ENCODE measurements around the gene RPS6KL1. TPM values are rescaled to one million over a fixed set of nuclear protein-coding genes. Genes with fewer than 3 reads are reported as not detected.

RPS6KL1 gene
- total and polyA plus RNA-seq, 4 donors: 3.3 to 17.3 (median 13.2) TPM

GRCh38 chr14:74898083-74898482 lies 25.0 kb downstream of the RPS6KL1 start:
- Histone ChIP-seq H3K4me3 (ENCODE audit: low read length in 2 of 2) (no peak overlapping the region), H3K27ac (ENCODE audit: low read depth in 1 of 2, low read length in 2 of 2) (no peak overlapping the region), H3K4me1 (ENCODE audit: control insufficient read depth in 1 of 2, insufficient read depth in 2 of 2, low read length in 2 of 2) (no peaks in the 10 kb centered on the region), H3K27me3 (ENCODE audit: control insufficient read depth in 1 of 2, insufficient read depth in 2 of 2, low read length in 1 of 2) (no peaks in the 10 kb centered on the region), H3K9me3 (ENCODE audit: control insufficient read depth, low read length) (no peaks in the 10 kb centered on the region), H3K36me3 (ENCODE audit: control insufficient read depth in 1 of 2, insufficient read depth in 2 of 2, low read length in 1 of 2) (peaks cover 18 to 32% of the 10 kb centered on the region in 2 donors)
- DNase-seq (no peak), ATAC-seq (ENCODE audit: low FRiP score) (no peak)
- 90% methylated on average over 2 of the region's 2 CpGs for WGBS, 2 donors
- intact Hi-C loops (cut with DNase I): no loop called here

DNA sequence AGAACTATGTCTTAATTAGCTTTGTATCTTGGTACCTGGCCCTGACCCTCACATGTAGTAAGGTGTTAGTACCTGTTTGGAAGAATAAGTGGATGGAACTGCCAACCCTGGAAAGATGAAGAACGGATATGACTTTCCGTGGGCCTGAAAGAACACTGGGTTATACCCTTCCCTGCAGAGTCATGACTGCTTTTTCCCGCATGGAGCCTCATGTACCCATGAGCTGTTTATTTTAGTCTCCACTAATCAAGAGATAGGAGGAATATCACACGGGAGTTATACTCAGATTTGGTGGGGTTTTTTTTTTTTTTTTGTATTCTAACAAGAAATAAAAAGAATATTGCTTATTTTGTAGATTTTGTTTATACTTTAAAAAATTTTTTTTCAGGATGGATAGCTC lies 25.4 kb downstream of the RPS6KL1 start:
- no peak overlapping the region for H3K27ac ChIP-seq (ENCODE audit: low read depth in 1 of 2, low read length in 2 of 2)
- H3K9me3 ChIP-seq (ENCODE audit: control insufficient read depth, low read length): no peaks in the 10 kb centered on the region
- ATAC-seq (ENCODE audit: low FRiP score): no peak
- H3K36me3 ChIP-seq (ENCODE audit: control insufficient read depth in 1 of 2, insufficient read depth in 2 of 2, low read length in 1 of 2): peaks cover 18 to 30% of the 10 kb centered on the region in 2 donors
- no peak for DNase-seq
- H3K4me3 ChIP-seq (ENCODE audit: low read length in 2 of 2): no peak overlapping the region
- intact Hi-C loops (cut with DNase I): no loop called here
- 70 to 71% methylated on average over 4 of the region's 4 CpGs for WGBS, 2 donors
- H3K27me3 ChIP-seq (ENCODE audit: control insufficient read depth in 1 of 2, insufficient read depth in 2 of 2, low read length in 1 of 2): no peaks in the 10 kb centered on the region
- H3K4me1 ChIP-seq (ENCODE audit: control insufficient read depth in 1 of 2, insufficient read depth in 2 of 2, low read length in 2 of 2): no peaks in the 10 kb centered on the region

DNA sequence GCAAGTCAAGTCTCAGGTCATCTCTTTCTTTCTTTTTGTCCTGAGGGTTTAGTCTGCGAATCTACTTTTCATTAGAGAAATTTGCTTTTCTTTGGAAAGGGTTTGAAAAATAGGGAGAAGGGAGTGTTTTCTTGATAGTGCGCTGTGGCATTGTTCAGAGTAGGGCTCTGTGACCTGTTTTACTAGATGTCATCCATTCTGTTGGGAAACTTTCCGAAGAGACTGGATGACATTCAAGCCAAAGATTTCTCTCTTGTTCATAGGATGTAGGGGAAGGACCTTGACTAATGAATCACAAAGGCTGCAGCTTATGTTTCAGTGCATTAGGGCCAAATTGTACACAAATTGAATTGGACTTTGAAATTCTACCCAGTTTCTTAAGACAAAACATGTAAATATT lies 26.7 kb downstream of the RPS6KL1 start:
- no peak for ATAC-seq (ENCODE audit: low FRiP score)
- Histone ChIP-seq H3K9me3 (ENCODE audit: control insufficient read depth, low read length) (no peaks in the 10 kb centered on the region), H3K4me1 (ENCODE audit: control insufficient read depth in 1 of 2, insufficient read depth in 2 of 2, low read length in 2 of 2) (no peaks in the 10 kb centered on the region), H3K27ac (ENCODE audit: low read depth in 1 of 2, low read length in 2 of 2) (no peak overlapping the region), H3K36me3 (ENCODE audit: control insufficient read depth in 1 of 2, insufficient read depth in 2 of 2, low read length in 1 of 2) (peaks cover 18 to 27% of the 10 kb centered on the region in 2 donors), H3K4me3 (ENCODE audit: low read length in 2 of 2) (no peak overlapping the region), H3K27me3 (ENCODE audit: control insufficient read depth in 1 of 2, insufficient read depth in 2 of 2, low read length in 1 of 2) (no peaks in the 10 kb centered on the region)
- intact Hi-C loops (cut with DNase I): no loop called here
- DNase-seq: no peak
- WGBS, 2 donors: 92 to 94% methylated on average over 3 of the region's 3 CpGs

- H3K4me1 ChIP-seq (ENCODE audit: control insufficient read depth in 1 of 2, insufficient read depth in 2 of 2, low read length in 2 of 2): no peaks in the 10 kb centered on the region
- H3K27ac ChIP-seq (ENCODE audit: low read depth in 1 of 2, low read length in 2 of 2): no peak overlapping the region
- ATAC-seq (ENCODE audit: low FRiP score) (no peak), DNase-seq (no peak)
- peaks cover 14 to 17% of the 10 kb centered on the region in 2 donors for H3K36me3 ChIP-seq (ENCODE audit: control insufficient read depth in 1 of 2, insufficient read depth in 2 of 2, low read length in 1 of 2)
- no peaks in the 10 kb centered on the region for H3K9me3 ChIP-seq (ENCODE audit: control insufficient read depth, low read length)
- 81 to 89% methylated on average over 4 of the region's 4 CpGs for WGBS, 2 donors
- H3K4me3 ChIP-seq (ENCODE audit: low read length in 2 of 2): no peak overlapping the region
- no peaks in the 10 kb centered on the region for H3K27me3 ChIP-seq (ENCODE audit: control insufficient read depth in 1 of 2, insufficient read depth in 2 of 2, low read length in 1 of 2)
- intact Hi-C loops (cut with DNase I): no loop called here
Measured at GRCh38 chr14:74893614-74894091, 29.4 kb downstream of the RPS6KL1 start.

- Histone ChIP-seq H3K27me3 (ENCODE audit: control insufficient read depth in 1 of 2, insufficient read depth in 2 of 2, low read length in 1 of 2) (no peaks in the 10 kb centered on the region), H3K36me3 (ENCODE audit: control insufficient read depth in 1 of 2, insufficient read depth in 2 of 2, low read length in 1 of 2) (peaks cover 12 to 14% of the 10 kb centered on the region in 2 donors), H3K4me1 (ENCODE audit: control insufficient read depth in 1 of 2, insufficient read depth in 2 of 2, low read length in 2 of 2) (no peaks in the 10 kb centered on the region), H3K4me3 (ENCODE audit: low read length in 2 of 2) (no peak overlapping the region), H3K27ac (ENCODE audit: low read depth in 1 of 2, low read length in 2 of 2) (no peak overlapping the region), H3K9me3 (ENCODE audit: control insufficient read depth, low read length) (no peaks in the 10 kb centered on the region)
- ATAC-seq (ENCODE audit: low FRiP score) (no peak), DNase-seq (no peak)
- 79 to 86% methylated on average over 5 of the region's 5 CpGs for WGBS, 2 donors
- intact Hi-C loops (cut with DNase I): no loop called here
Measured at GRCh38 chr14:74892745-74893144, 30.3 kb downstream of the RPS6KL1 start.

- Histone ChIP-seq H3K4me1 (ENCODE audit: control insufficient read depth in 1 of 2, insufficient read depth in 2 of 2, low read length in 2 of 2) (no peaks in the 10 kb centered on the region), H3K9me3 (ENCODE audit: control insufficient read depth, low read length) (no peaks in the 10 kb centered on the region), H3K27ac (ENCODE audit: low read depth in 1 of 2, low read length in 2 of 2) (no peak overlapping the region), H3K36me3 (ENCODE audit: control insufficient read depth in 1 of 2, insufficient read depth in 2 of 2, low read length in 1 of 2) (peaks cover 12% of the 10 kb centered on the region in 2 donors), H3K27me3 (ENCODE audit: control insufficient read depth in 1 of 2, insufficient read depth in 2 of 2, low read length in 1 of 2) (no peaks in the 10 kb centered on the region), H3K4me3 (ENCODE audit: low read length in 2 of 2) (no peak overlapping the region)
- DNase-seq (no peak), ATAC-seq (ENCODE audit: low FRiP score) (no peak)
- WGBS, 2 donors: 58 to 69% methylated on average over 6 of the region's 6 CpGs
- intact Hi-C loops (cut with DNase I): no loop called here
Measured at GRCh38 chr14:74891870-74892269, 31.2 kb downstream of the RPS6KL1 start.

DNA sequence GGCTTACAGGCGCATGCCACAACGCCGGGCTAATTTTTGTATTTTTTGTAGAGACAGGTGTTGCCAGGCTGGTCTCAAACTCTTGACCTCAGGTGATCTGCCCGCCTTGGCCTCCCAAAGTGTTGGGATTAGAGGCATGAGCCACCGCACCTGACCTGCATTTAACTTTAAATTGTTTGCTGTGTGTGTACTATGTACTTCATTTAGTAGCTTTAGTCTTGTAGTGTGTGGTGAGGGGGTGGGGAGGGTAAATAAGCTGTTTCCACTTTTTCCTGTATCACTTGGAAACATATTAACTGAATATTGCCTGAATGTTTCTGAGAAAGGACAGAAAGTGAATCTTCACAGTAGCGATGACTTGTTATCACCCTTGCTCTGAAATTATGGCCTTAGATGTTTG lies 32.8 kb downstream of the RPS6KL1 start:
- intact Hi-C loops (cut with DNase I): no loop called here
- Histone ChIP-seq H3K27me3 (ENCODE audit: control insufficient read depth in 1 of 2, insufficient read depth in 2 of 2, low read length in 1 of 2) (no peaks in the 10 kb centered on the region), H3K27ac (ENCODE audit: low read depth in 1 of 2, low read length in 2 of 2) (no peak overlapping the region), H3K4me3 (ENCODE audit: low read length in 2 of 2) (no peak overlapping the region), H3K36me3 (ENCODE audit: control insufficient read depth in 1 of 2, insufficient read depth in 2 of 2, low read length in 1 of 2) (peaks cover 8 to 10% of the 10 kb centered on the region in 2 donors), H3K9me3 (ENCODE audit: control insufficient read depth, low read length) (no peaks in the 10 kb centered on the region), H3K4me1 (ENCODE audit: control insufficient read depth in 1 of 2, insufficient read depth in 2 of 2, low read length in 2 of 2) (no peaks in the 10 kb centered on the region)
- no peak for ATAC-seq (ENCODE audit: low FRiP score)
- DNase-seq: no peak
- 96 to 97% methylated on average over 6 of the region's 6 CpGs for WGBS, 2 donors

DNA sequence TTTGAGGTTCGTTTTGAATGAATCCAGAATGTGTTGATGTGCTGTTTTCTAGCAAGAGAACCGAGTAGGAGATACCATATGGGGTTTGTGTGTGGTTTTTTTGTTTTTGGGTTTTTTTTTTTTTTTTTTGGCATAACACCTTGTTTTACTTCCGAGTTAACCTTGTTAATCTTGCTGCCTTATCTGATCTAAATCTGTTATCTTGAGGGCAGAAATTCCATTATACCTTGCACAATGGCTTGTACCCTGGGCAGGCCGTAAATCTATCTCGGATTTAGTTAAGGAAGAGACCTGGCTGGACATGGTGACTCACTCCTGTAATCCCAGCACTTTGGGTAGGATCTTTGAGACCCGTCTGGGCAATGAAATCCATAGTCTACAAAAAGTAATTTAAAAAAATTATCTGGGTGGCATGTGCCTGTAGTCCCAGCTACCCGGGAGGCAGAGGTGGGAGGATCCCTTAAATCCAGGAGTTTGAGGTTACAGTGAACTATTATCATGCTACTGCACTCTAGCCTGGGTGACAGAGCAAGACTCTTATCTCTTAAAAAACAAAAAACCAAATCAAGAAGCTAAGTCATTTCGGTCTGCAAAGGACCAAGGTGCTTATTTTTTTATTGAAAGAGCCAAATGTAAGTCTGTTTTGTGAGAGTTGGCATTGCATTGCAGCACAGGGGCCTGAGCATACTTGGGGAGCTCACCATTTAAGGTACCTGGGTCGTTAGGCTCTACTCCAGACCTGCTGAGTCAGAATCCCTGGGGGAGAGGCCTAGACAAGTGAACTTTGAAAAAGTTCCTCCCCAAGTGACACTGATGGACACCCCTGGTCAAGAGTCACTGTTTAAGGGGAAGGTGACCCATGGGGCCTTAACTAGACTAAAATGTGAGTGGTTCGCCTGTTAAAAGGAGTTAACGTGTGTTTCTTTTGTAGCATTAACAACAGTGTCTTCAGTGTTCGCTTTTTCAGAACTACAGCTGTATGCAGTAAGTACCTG lies 34.6 kb downstream of the RPS6KL1 start:
- no peaks in the 10 kb centered on the region for H3K27me3 ChIP-seq (ENCODE audit: control insufficient read depth in 1 of 2, insufficient read depth in 2 of 2, low read length in 1 of 2)
- 56 to 63% methylated on average over 12 of the region's 12 CpGs for WGBS, 2 donors
- no peak overlapping the region for H3K4me3 ChIP-seq (ENCODE audit: low read length in 2 of 2)
- ATAC-seq (ENCODE audit: low FRiP score): no peak
- no peaks in the 10 kb centered on the region for H3K9me3 ChIP-seq (ENCODE audit: control insufficient read depth, low read length)
- H3K4me1 ChIP-seq (ENCODE audit: control insufficient read depth in 1 of 2, insufficient read depth in 2 of 2, low read length in 2 of 2): peaks cover 0 to 9% of the 10 kb centered on the region in 2 donors
- intact Hi-C loops (cut with DNase I): no loop called here
- H3K36me3 ChIP-seq (ENCODE audit: control insufficient read depth in 1 of 2, insufficient read depth in 2 of 2, low read length in 1 of 2): peaks cover 3 to 6% of the 10 kb centered on the region in 2 donors
- DNase-seq: no peak
- no peak overlapping the region for H3K27ac ChIP-seq (ENCODE audit: low read depth in 1 of 2, low read length in 2 of 2)

GRCh38 chr14:74886001-74886400 lies 37.1 kb downstream of the RPS6KL1 start:
- no peaks in the 10 kb centered on the region for H3K9me3 ChIP-seq (ENCODE audit: control insufficient read depth, low read length)
- no peak for DNase-seq
- H3K36me3 ChIP-seq (ENCODE audit: control insufficient read depth in 1 of 2, insufficient read depth in 2 of 2, low read length in 1 of 2): peaks cover 0 to 1% of the 10 kb centered on the region in 2 donors
- H3K27me3 ChIP-seq (ENCODE audit: control insufficient read depth in 1 of 2, insufficient read depth in 2 of 2, low read length in 1 of 2): no peaks in the 10 kb centered on the region
- no peak overlapping the region for H3K27ac ChIP-seq (ENCODE audit: low read depth in 1 of 2, low read length in 2 of 2)
- ATAC-seq (ENCODE audit: low FRiP score): no peak
- intact Hi-C loops (cut with DNase I): no loop called here
- WGBS, 2 donors: 54 to 60% methylated on average over 3 of the region's 3 CpGs
- H3K4me1 ChIP-seq (ENCODE audit: control insufficient read depth in 1 of 2, insufficient read depth in 2 of 2, low read length in 2 of 2): peaks cover 0 to 9% of the 10 kb centered on the region in 2 donors
- H3K4me3 ChIP-seq (ENCODE audit: low read length in 2 of 2): no peak overlapping the region

Measured in aorta (tissue), 5 donors.